GM23338 (cell line): ENCODE measurements around the gene HDC. TPM values are rescaled to one million over a fixed set of nuclear protein-coding genes. Genes with fewer than 3 reads are reported as not detected.

Source experiments
- ATAC-seq: fragments of 200-7000 bp; cut with Tn5 transposase; 3 replicates; pipeline ENCODE4 v1.9.1; 2020
- DNase-seq: peaks from one replicate; pipeline ENCODE4 v3.0.0-alpha.2; 2015; ENCODE audit warnings: low spot score
- H2AFZ ChIP-seq: fragments of 200-600 bp; sonication (generic); 2 replicates; pipeline ENCODE4 v1.8.0; 2016; ENCODE audit warnings: antibody characterized with exemption, mild to moderate bottlenecking, moderate library complexity
- H3F3A ChIP-seq: fragments of 200-600 bp; sonication (generic); replicated peaks from 2 replicates; pipeline ENCODE4 v1.8.0; 2017; ENCODE audit warnings: antibody characterized with exemption, mixed run types, low read depth
- H3K27ac ChIP-seq: fragments of 200-600 bp; sonication (generic); 2 replicates; pipeline ENCODE4 v1.6.1; 2016; ENCODE audit warnings: low read depth
- H3K27me3 ChIP-seq: fragments of 200-600 bp; sonication (generic); 2 replicates; pipeline ENCODE4 v1.8.0; 2016; ENCODE audit warnings: mild to moderate bottlenecking, mixed run types, moderate library complexity; ENCODE audit not compliant: insufficient read depth
- H3K36me3 ChIP-seq: fragments of 200-600 bp; sonication (generic); 2 replicates; pipeline ENCODE4 v1.8.0; 2016; ENCODE audit warnings: mild to moderate bottlenecking; ENCODE audit not compliant: insufficient read depth
- H3K4me1 ChIP-seq: fragments of 200-600 bp; sonication (generic); 2 replicates; pipeline ENCODE4 v1.8.0; 2016; ENCODE audit warnings: mild to moderate bottlenecking, moderate library complexity; ENCODE audit not compliant: insufficient read depth
- H3K4me2 ChIP-seq: fragments of 200-600 bp; sonication (generic); 2 replicates; pipeline ENCODE4 v1.7.1; 2017; ENCODE audit warnings: mixed run types
- H3K4me3 ChIP-seq: fragments of 200-600 bp; sonication (generic); 2 replicates; pipeline ENCODE4 v1.6.1; 2016; ENCODE audit warnings: mixed run types
- H3K79me2 ChIP-seq: fragments of 200-600 bp; sonication (generic); replicated peaks from 2 replicates; pipeline ENCODE4 v1.8.0; 2017; ENCODE audit warnings: mild to moderate bottlenecking; ENCODE audit not compliant: insufficient read depth
- H3K9me2 ChIP-seq: fragments of 200-600 bp; sonication (generic); 2 replicates; pipeline ENCODE4 v1.8.0; 2017; ENCODE audit not compliant: insufficient read depth
- H4K20me1 ChIP-seq: fragments of 200-600 bp; sonication (generic); replicated peaks from 2 replicates; pipeline ENCODE4 v1.8.0; 2017; ENCODE audit warnings: mild to moderate bottlenecking; ENCODE audit not compliant: insufficient read depth
- H3K27ac Mint-ChIP-seq: 2 replicates; pipeline ENCODE4 v1.8.0; 2020; ENCODE audit warnings: inconsistent platforms, mild to moderate bottlenecking, moderate library complexity, mixed read lengths
- H3K27me3 Mint-ChIP-seq: 3 replicates; pipeline ENCODE4 v1.8.0; 2022; ENCODE audit warnings: low read depth, mild to moderate bottlenecking, moderate library complexity, mixed read lengths, inconsistent platforms; ENCODE audit not compliant: insufficient read depth, poor library complexity
- H3K36me3 Mint-ChIP-seq: 3 replicates; pipeline ENCODE4 v1.8.0; 2021; ENCODE audit warnings: low read depth, mild to moderate bottlenecking, inconsistent platforms, moderate library complexity, mixed read lengths
- H3K4me1 Mint-ChIP-seq: 3 replicates; pipeline ENCODE4 v1.8.0; 2020; ENCODE audit warnings: mild to moderate bottlenecking, inconsistent platforms, mixed read lengths
- H3K4me3 Mint-ChIP-seq: 3 replicates; pipeline ENCODE4 v1.8.0; 2021; ENCODE audit warnings: moderate library complexity, mild to moderate bottlenecking, inconsistent platforms, mixed read lengths
- H3K9me3 Mint-ChIP-seq: 3 replicates; pipeline ENCODE4 v1.8.0; 2020; ENCODE audit warnings: moderate library complexity, mild to moderate bottlenecking, inconsistent platforms, mixed read lengths
- CREB1 ChIP-seq: fragments of 250-450 bp; sonication (Bioruptor Pico); IDR thresholded peaks from 2 replicates; pipeline ENCODE4 v1.5.0; 2020; ENCODE audit warnings: low read depth, mild to moderate bottlenecking, moderate library complexity
- ETS1 ChIP-seq: IDR thresholded peaks from 2 replicates; pipeline ENCODE4 v1.6.1; 2016; ENCODE audit warnings: antibody characterized with exemption
- EZH2 ChIP-seq: fragments of 200-600 bp; sonication (generic); IDR thresholded peaks from one replicate; pipeline ENCODE4 v1.8.0; 2017; ENCODE audit warnings: antibody characterized with exemption, mild to moderate bottlenecking, low read depth; ENCODE audit not compliant: unreplicated experiment
- EZH2phosphoT487 ChIP-seq: fragments of 200-600 bp; sonication (generic); IDR thresholded peaks from one replicate; pipeline ENCODE4 v1.8.1; 2018; ENCODE audit warnings: antibody characterized with exemption; ENCODE audit not compliant: unreplicated experiment
- JUNB ChIP-seq: IDR thresholded peaks from one replicate; pipeline ENCODE4 v1.6.1; 2016; ENCODE audit warnings: antibody characterized with exemption; ENCODE audit not compliant: unreplicated experiment
- NANOG ChIP-seq: IDR thresholded peaks from 2 replicates; pipeline ENCODE4 v1.6.1; 2016; ENCODE audit warnings: antibody characterized with exemption, borderline replicate concordance
- POLR2AphosphoS5 ChIP-seq: IDR thresholded peaks from 2 replicates; pipeline ENCODE4 v1.6.1; 2016; ENCODE audit warnings: antibody characterized with exemption, low read depth
- STAT1 ChIP-seq: IDR thresholded peaks from one replicate; pipeline ENCODE4 v1.6.1; 2016; ENCODE audit warnings: antibody characterized with exemption; ENCODE audit not compliant: unreplicated experiment
- ZNF114 ChIP-seq: fragments of 250-450 bp; sonication (Bioruptor Pico); IDR thresholded peaks from 2 replicates; pipeline ENCODE4 v1.5.0; 2020; ENCODE audit warnings: mild to moderate bottlenecking, moderate library complexity
- ZNF331 ChIP-seq: fragments of 250-450 bp; sonication (Bioruptor Pico); IDR thresholded peaks from 2 replicates; pipeline ENCODE4 v1.5.0; 2020; ENCODE audit warnings: low read depth, mild to moderate bottlenecking, moderate library complexity
- polyA plus RNA-seq: library from polyadenylated mRNA; unstranded; fragments of >200 nt; fragmentation: Nextera tagmentation; extraction: Ambion mirVana; gene quantifications from 2 replicates; pipeline ENCODE4 v1.2.1, GENCODE V29; 2016
- total RNA-seq: library from RNA; depleted of rRNA; stranded (reverse); fragments of >200 nt; shearing (Covaris generic); gene quantifications from 2 replicates; pipeline ENCODE4 v1.2.3, GENCODE V29; 2014
- TF ChIP-seq, protein P1 (sequence below), 2 experiments: fragments of 200-600 bp in 1 of 2; sonication (generic) in 1 of 2; conservative IDR thresholded peaks; 2 replicates each; pipeline versions ENCODE4 v1.5.1 to v1.6.1; 2016 to 2017; ENCODE audit warnings: antibody characterized with exemption in 2 of 2, low read depth in 2 of 2, mild to moderate bottlenecking in 2 of 2, moderate library complexity in 1 of 2
- TF ChIP-seq, protein P2 (sequence below): fragments of 250-450 bp; sonication (Bioruptor Pico); IDR thresholded peaks from 2 replicates; pipeline ENCODE4 v1.5.0; 2020; ENCODE audit warnings: mild to moderate bottlenecking, moderate library complexity
- TF ChIP-seq, protein P3 (sequence below): IDR thresholded peaks from one replicate; pipeline ENCODE4 v1.6.1; 2018; ENCODE audit warnings: antibody characterized with exemption; ENCODE audit not compliant: unreplicated experiment

HDC gene
- total and polyA plus RNA-seq, 2 experiments from 2014 or later = not detected

DNA sequence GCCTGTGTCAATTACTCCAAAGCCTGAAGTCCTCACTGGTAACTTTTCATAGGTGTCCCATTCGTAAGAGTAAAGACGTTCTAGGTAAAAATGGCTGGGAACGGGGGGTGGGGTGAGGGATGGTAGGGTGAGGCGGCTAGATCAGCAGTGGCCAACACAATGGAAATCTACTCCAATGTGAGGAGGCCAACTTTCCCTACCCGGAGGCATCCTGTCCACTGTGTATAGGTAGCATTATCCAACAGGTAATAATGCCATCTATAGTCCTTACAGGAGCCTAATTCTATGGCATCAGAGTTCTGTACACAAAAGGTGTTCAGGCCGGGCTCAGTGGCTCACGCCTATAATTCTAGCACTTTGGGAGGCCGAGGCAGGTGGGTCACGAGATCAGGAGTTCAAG, 29.1 kb downstream of the HDC start:
- Histone ChIP-seq H3K4me3 (no peak overlapping the region), H3K36me3 (no peaks in the 10 kb centered on the region), H3K4me1 (no peaks in the 10 kb centered on the region), H4K20me1 (no peaks in the 10 kb centered on the region), H3K27me3 (no peaks in the 10 kb centered on the region), H3K79me2 (no peaks in the 10 kb centered on the region), H3F3A (no peaks in the 10 kb centered on the region), H3K4me2 (no peak overlapping the region), H2AFZ (no peak overlapping the region), H3K9me2 (no peaks in the 10 kb centered on the region), H3K27ac (no peak overlapping the region)
- TF ChIP-seq, protein P1, sequence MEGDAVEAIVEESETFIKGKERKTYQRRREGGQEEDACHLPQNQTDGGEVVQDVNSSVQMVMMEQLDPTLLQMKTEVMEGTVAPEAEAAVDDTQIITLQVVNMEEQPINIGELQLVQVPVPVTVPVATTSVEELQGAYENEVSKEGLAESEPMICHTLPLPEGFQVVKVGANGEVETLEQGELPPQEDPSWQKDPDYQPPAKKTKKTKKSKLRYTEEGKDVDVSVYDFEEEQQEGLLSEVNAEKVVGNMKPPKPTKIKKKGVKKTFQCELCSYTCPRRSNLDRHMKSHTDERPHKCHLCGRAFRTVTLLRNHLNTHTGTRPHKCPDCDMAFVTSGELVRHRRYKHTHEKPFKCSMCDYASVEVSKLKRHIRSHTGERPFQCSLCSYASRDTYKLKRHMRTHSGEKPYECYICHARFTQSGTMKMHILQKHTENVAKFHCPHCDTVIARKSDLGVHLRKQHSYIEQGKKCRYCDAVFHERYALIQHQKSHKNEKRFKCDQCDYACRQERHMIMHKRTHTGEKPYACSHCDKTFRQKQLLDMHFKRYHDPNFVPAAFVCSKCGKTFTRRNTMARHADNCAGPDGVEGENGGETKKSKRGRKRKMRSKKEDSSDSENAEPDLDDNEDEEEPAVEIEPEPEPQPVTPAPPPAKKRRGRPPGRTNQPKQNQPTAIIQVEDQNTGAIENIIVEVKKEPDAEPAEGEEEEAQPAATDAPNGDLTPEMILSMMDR (conservative IDR thresholded peaks at IDR 0.05; ENCODE audit: low read depth in 2 of 2) = no peak
- TF ChIP-seq JUNB (no peak), ETS1 (no peak), EZH2phosphoT487 (no peak), ZNF331 (no peak), CREB1 (no peak), NANOG (no peak), ZNF114 (CRISPR knock-in tag) (no peak), STAT1 (no peak), EZH2 (no peak), POLR2AphosphoS5 (no peak)
- TF ChIP-seq, protein P2, sequence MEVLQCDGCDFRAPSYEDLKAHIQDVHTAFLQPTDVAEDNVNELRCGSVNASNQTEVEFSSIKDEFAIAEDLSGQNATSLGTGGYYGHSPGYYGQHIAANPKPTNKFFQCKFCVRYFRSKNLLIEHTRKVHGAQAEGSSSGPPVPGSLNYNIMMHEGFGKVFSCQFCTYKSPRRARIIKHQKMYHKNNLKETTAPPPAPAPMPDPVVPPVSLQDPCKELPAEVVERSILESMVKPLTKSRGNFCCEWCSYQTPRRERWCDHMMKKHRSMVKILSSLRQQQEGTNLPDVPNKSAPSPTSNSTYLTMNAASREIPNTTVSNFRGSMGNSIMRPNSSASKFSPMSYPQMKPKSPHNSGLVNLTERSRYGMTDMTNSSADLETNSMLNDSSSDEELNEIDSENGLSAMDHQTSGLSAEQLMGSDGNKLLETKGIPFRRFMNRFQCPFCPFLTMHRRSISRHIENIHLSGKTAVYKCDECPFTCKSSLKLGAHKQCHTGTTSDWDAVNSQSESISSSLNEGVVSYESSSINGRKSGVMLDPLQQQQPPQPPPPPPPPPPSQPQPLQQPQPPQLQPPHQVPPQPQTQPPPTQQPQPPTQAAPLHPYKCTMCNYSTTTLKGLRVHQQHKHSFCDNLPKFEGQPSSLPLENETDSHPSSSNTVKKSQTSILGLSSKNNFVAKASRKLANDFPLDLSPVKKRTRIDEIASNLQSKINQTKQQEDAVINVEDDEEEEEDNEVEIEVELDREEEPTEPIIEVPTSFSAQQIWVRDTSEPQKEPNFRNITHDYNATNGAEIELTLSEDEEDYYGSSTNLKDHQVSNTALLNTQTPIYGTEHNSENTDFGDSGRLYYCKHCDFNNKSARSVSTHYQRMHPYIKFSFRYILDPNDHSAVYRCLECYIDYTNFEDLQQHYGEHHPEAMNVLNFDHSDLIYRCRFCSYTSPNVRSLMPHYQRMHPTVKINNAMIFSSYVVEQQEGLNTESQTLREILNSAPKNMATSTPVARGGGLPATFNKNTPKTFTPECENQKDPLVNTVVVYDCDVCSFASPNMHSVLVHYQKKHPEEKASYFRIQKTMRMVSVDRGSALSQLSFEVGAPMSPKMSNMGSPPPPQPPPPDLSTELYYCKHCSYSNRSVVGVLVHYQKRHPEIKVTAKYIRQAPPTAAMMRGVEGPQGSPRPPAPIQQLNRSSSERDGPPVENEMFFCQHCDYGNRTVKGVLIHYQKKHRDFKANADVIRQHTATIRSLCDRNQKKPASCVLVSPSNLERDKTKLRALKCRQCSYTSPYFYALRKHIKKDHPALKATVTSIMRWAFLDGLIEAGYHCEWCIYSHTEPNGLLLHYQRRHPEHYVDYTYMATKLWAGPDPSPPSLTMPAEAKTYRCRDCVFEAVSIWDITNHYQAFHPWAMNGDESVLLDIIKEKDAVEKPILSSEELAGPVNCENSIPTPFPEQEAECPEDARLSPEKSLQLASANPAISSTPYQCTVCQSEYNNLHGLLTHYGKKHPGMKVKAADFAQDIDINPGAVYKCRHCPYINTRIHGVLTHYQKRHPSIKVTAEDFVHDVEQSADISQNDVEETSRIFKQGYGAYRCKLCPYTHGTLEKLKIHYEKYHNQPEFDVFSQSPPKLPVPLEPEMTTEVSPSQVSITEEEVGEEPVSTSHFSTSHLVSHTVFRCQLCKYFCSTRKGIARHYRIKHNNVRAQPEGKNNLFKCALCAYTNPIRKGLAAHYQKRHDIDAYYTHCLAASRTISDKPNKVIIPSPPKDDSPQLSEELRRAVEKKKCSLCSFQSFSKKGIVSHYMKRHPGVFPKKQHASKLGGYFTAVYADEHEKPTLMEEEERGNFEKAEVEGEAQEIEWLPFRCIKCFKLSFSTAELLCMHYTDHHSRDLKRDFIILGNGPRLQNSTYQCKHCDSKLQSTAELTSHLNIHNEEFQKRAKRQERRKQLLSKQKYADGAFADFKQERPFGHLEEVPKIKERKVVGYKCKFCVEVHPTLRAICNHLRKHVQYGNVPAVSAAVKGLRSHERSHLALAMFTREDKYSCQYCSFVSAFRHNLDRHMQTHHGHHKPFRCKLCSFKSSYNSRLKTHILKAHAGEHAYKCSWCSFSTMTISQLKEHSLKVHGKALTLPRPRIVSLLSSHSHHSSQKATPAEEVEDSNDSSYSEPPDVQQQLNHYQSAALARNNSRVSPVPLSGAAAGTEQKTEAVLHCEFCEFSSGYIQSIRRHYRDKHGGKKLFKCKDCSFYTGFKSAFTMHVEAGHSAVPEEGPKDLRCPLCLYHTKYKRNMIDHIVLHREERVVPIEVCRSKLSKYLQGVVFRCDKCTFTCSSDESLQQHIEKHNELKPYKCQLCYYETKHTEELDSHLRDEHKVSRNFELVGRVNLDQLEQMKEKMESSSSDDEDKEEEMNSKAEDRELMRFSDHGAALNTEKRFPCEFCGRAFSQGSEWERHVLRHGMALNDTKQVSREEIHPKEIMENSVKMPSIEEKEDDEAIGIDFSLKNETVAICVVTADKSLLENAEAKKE (CRISPR knock-in tag) = no peak
- TF ChIP-seq, protein P3, sequence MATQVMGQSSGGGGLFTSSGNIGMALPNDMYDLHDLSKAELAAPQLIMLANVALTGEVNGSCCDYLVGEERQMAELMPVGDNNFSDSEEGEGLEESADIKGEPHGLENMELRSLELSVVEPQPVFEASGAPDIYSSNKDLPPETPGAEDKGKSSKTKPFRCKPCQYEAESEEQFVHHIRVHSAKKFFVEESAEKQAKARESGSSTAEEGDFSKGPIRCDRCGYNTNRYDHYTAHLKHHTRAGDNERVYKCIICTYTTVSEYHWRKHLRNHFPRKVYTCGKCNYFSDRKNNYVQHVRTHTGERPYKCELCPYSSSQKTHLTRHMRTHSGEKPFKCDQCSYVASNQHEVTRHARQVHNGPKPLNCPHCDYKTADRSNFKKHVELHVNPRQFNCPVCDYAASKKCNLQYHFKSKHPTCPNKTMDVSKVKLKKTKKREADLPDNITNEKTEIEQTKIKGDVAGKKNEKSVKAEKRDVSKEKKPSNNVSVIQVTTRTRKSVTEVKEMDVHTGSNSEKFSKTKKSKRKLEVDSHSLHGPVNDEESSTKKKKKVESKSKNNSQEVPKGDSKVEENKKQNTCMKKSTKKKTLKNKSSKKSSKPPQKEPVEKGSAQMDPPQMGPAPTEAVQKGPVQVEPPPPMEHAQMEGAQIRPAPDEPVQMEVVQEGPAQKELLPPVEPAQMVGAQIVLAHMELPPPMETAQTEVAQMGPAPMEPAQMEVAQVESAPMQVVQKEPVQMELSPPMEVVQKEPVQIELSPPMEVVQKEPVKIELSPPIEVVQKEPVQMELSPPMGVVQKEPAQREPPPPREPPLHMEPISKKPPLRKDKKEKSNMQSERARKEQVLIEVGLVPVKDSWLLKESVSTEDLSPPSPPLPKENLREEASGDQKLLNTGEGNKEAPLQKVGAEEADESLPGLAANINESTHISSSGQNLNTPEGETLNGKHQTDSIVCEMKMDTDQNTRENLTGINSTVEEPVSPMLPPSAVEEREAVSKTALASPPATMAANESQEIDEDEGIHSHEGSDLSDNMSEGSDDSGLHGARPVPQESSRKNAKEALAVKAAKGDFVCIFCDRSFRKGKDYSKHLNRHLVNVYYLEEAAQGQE = no peak
- Mint-ChIP-seq H3K27ac (peak overlapping the region; percentile 75; the same call in 1 of the 2 replicates), H3K36me3 (no peaks in the 10 kb centered on the region), H3K4me1 (peaks cover 5% of the 10 kb centered on the region; the same call in 1 of the 3 replicates), H3K9me3 (no peaks in the 10 kb centered on the region), H3K27me3 (no peaks in the 10 kb centered on the region), H3K4me3 (no peak overlapping the region)
- ATAC-seq (no peak), DNase-seq (no peak)
